Effector memory CD8-positive, alpha-beta T cell (primary cell): ENCODE results near the gene RBM22.

Experiments used
- ATAC-seq: fragments of 150-1000 bp; cut with Tn5 transposase; replicated peaks from 2 replicates; pipeline ENCODE4 v1.10.0; 2021; ENCODE audit warnings: mild to moderate bottlenecking, moderate library complexity
- DNase-seq, 3 experiments: peaks; one replicate each; pipeline ENCODE4 v3.0.0; 2021
- H3K27ac Mint-ChIP-seq, 2 donors: one replicate each; pipeline ENCODE4 v1.8.0; 2022; ENCODE audit warnings: mild to moderate bottlenecking in 2 of 2, mixed read lengths in 2 of 2, moderate library complexity in 2 of 2
- H3K27me3 Mint-ChIP-seq, 2 donors: one replicate each; pipeline ENCODE4 v1.8.0; 2022; ENCODE audit warnings: mixed read lengths in 2 of 2
- H3K36me3 Mint-ChIP-seq: one replicate; pipeline ENCODE4 v1.8.0; 2022; ENCODE audit warnings: mild to moderate bottlenecking, moderate library complexity, mixed read lengths; ENCODE audit not compliant: insufficient read depth
- H3K4me1 Mint-ChIP-seq, 2 donors: one replicate each; pipeline ENCODE4 v1.8.0; 2022; ENCODE audit warnings: low read depth in 2 of 2, mixed read lengths in 2 of 2
- H3K4me3 Mint-ChIP-seq, 2 donors: one replicate each; pipeline ENCODE4 v1.8.0; 2022; ENCODE audit warnings: mild to moderate bottlenecking in 2 of 2, mixed read lengths in 2 of 2, moderate library complexity in 2 of 2
- H3K9me3 Mint-ChIP-seq, 2 donors: one replicate each; pipeline ENCODE4 v1.8.0; 2022; ENCODE audit warnings: mixed read lengths in 2 of 2

Gene RBM22

GRCh38 chr5:150670275-150670947, 30.5 kb downstream of the RBM22 start:
- Mint-ChIP-seq H3K27me3 (peaks cover 16 to 32% of the 10 kb centered on the region in 2 donors), H3K4me1 (peaks cover 5% of the 10 kb centered on the region in 2 donors), H3K4me3 (peak overlapping the region; percentile 51 to 57), H3K27ac (no peak overlapping the region), H3K9me3 (no peaks in the 10 kb centered on the region), H3K36me3 (no peaks in the 10 kb centered on the region)
- ATAC-seq: no peak
- DNase-seq: no peak

DNA sequence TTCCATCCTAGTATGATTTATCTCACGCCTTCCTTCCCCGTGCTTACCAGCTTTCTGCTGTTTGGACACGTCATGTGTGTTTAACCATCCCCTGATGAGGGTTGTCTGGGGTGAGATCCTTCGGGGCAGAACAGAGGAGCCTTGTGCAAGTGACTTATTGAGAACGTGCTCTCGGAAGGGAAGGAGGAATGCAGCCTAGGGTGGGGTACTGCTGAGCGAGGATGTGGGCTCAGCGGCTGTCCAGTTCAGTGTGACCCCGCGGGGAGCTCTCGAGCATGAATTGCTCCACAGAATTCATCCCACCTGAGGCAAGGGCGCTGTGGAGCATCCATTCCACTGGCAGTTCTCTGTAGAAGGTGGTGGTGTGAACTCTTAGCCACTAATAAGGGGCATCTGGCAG, 35.8 kb downstream of the RBM22 start:
- no peak for DNase-seq
- no peak overlapping the region for H3K4me3 Mint-ChIP-seq
- H3K27ac Mint-ChIP-seq: no peak overlapping the region
- ATAC-seq: no peak
- no peaks in the 10 kb centered on the region for H3K9me3 Mint-ChIP-seq
- no peaks in the 10 kb centered on the region for H3K36me3 Mint-ChIP-seq
- peaks cover 22 to 47% of the 10 kb centered on the region in 2 donors for H3K27me3 Mint-ChIP-seq
- H3K4me1 Mint-ChIP-seq: no peaks in the 10 kb centered on the region

GRCh38 chr5:150663936-150664335, 36.9 kb downstream of the RBM22 start:
- no peaks in the 10 kb centered on the region for H3K36me3 Mint-ChIP-seq
- H3K27me3 Mint-ChIP-seq: peaks cover 17 to 45% of the 10 kb centered on the region in 2 donors
- no peak for DNase-seq
- no peak overlapping the region for H3K27ac Mint-ChIP-seq
- H3K4me1 Mint-ChIP-seq: no peaks in the 10 kb centered on the region
- ATAC-seq: no peak
- no peaks in the 10 kb centered on the region for H3K9me3 Mint-ChIP-seq
- no peak overlapping the region for H3K4me3 Mint-ChIP-seq

- DNase-seq: no peak
- no peak for ATAC-seq
- no peaks in the 10 kb centered on the region for H3K4me1 Mint-ChIP-seq
- peaks cover 17 to 45% of the 10 kb centered on the region in 2 donors for H3K27me3 Mint-ChIP-seq
- no peak overlapping the region for H3K4me3 Mint-ChIP-seq
- no peaks in the 10 kb centered on the region for H3K36me3 Mint-ChIP-seq
- no peaks in the 10 kb centered on the region for H3K9me3 Mint-ChIP-seq
- H3K27ac Mint-ChIP-seq: no peak overlapping the region
These were observed 37.9 kb downstream of the RBM22 start for GRCh38 chr5:150662731-150663516.

DNA sequence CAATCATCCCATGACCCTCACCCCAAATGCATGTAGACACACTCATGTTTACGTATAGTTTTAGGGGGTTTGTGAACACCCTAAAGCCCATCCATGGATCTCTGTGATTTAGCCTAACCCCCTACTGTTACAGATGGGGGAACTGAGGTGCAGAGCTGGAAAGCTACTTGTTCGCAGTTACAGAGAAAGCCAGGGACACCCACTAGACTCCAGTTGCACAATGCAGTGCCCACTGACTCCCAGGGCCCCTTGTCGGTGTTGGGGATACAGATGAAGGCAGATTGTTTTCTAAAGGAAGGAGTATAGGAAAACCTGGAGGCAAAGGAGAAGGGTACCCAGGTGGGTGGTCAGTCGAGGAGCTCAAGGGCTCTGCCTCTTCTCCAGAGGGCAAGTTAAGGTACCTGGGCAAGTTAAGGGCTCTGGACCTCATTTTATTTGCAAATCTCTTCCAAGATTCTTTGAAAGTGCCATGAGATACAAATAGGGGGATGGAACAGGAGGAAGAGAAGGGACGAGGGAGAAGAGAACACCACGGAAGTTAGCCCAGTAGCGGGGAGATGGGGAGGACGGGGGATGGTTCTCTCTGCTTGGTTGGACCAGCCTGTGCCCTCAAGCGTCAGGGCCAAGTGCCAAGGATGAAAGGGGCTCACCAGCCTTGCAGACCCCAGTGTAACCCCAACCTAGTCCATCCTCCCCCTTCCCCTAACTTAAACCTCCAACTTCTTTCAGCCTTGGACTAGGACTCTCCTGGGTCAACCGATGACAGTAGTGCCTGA, 38.9 kb downstream of the RBM22 start:
- H3K4me3 Mint-ChIP-seq: no peak overlapping the region
- no peak overlapping the region for H3K27ac Mint-ChIP-seq
- no peaks in the 10 kb centered on the region for H3K36me3 Mint-ChIP-seq
- H3K4me1 Mint-ChIP-seq: peaks cover 7% of the 10 kb centered on the region in 2 donors
- ATAC-seq (no peak), DNase-seq (no peak)
- H3K27me3 Mint-ChIP-seq: peaks cover 17 to 45% of the 10 kb centered on the region in 2 donors
- H3K9me3 Mint-ChIP-seq: no peaks in the 10 kb centered on the region

DNA sequence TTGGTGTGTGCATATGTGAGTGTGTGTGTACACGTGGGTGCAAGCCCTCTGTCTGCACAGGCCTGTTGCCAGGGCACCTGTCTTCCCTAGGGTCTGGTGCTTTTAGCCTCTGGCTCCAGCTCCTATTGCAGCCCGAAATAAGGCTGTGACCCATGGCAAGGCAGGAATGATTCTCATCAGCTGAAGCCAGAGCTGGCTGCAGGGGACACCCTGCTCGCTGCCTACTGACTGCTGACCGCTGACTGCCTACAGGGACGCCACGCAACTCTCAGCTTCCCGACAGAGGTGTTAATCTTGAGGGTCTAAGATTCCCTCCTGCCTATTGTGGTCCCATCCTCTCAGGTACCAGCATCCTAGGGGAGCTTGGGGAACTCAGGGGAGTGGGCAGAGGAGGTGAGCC, 39.8 kb downstream of the RBM22 start, which contains the start of gene MYOZ3:
MYOZ3 (plus strand) TSS at position 166 of the 400 bp plus-strand sequence. CDS start 1,691 bp downstream, outside the sequence.
- H3K4me1 Mint-ChIP-seq: peaks cover 7% of the 10 kb centered on the region in 2 donors
- H3K9me3 Mint-ChIP-seq: no peaks in the 10 kb centered on the region
- DNase-seq (no peak), ATAC-seq (no peak)
- peaks cover 17 to 45% of the 10 kb centered on the region in 2 donors for H3K27me3 Mint-ChIP-seq
- H3K27ac Mint-ChIP-seq: no peak within 1 kb of the TSS
- no peak within 1 kb of the TSS for H3K4me3 Mint-ChIP-seq
- H3K36me3 Mint-ChIP-seq: no peaks in the 10 kb centered on the region

DNA sequence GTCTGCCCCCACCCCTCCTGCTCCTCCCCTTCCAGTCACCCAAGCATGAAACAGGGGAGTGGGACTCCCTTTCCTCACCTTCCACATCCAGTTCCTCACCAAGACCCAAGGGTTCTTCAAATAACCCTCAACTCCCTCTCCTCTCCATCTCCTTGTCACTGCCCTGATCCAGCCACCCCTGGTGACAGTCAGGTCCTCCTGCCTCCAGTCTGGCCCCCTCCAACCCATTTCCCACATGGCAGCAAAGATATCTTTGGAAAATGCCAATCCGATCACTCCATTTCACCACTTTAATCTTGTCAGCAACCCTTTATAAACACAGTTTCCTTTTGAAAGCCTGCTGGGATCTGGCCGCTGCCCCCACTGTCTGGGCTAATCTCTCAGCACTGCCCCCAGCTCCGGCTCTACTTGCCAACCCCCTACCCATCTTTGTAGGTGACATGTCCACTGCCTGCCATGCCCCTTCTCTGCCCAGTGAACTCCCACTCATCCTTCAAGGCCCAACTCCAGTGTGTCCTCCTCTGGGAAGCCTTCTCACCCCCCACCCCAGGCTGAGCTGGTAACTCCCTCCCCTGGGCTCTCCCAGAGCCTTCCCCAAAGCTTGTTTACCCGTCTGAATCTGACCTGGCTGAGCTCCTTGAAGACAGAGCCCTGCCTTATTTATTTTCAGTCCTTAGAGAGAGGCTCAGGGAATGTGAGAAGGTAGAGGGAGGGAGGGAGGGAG, 40.6 kb downstream of the RBM22 start:
- ATAC-seq (no peak), DNase-seq (no peak)
- no peaks in the 10 kb centered on the region for H3K36me3 Mint-ChIP-seq
- no peaks in the 10 kb centered on the region for H3K9me3 Mint-ChIP-seq
- H3K4me1 Mint-ChIP-seq: peaks cover 7% of the 10 kb centered on the region in 2 donors
- no peak overlapping the region for H3K4me3 Mint-ChIP-seq
- H3K27ac Mint-ChIP-seq: no peak overlapping the region
- H3K27me3 Mint-ChIP-seq: peaks cover 17 to 44% of the 10 kb centered on the region in 2 donors

- H3K27ac Mint-ChIP-seq: no peak overlapping the region
- no peaks in the 10 kb centered on the region for H3K36me3 Mint-ChIP-seq
- peaks cover 7% of the 10 kb centered on the region in 2 donors for H3K4me1 Mint-ChIP-seq
- DNase-seq (no peak), ATAC-seq (no peak)
- peaks cover 17 to 37% of the 10 kb centered on the region in 2 donors for H3K27me3 Mint-ChIP-seq
- no peak overlapping the region for H3K4me3 Mint-ChIP-seq
- H3K9me3 Mint-ChIP-seq: no peaks in the 10 kb centered on the region
These were observed 41.3 kb downstream of the RBM22 start for GRCh38 chr5:150659360-150660107.

- Mint-ChIP-seq H3K27ac (no peak overlapping the region), H3K4me1 (peaks cover 7 to 8% of the 10 kb centered on the region in 2 donors), H3K4me3 (no peak overlapping the region), H3K27me3 (peaks cover 17 to 36% of the 10 kb centered on the region in 2 donors), H3K36me3 (no peaks in the 10 kb centered on the region), H3K9me3 (no peaks in the 10 kb centered on the region)
- ATAC-seq: no peak
- no peak for DNase-seq
These were observed 42.1 kb downstream of the RBM22 start for GRCh38 chr5:150658699-150659265.

GRCh38 chr5:150658121-150658520, 42.7 kb downstream of the RBM22 start:
- H3K27ac Mint-ChIP-seq: no peak overlapping the region
- no peak for ATAC-seq
- peaks cover 17 to 34% of the 10 kb centered on the region in 2 donors for H3K27me3 Mint-ChIP-seq
- H3K4me1 Mint-ChIP-seq: peaks cover 7 to 8% of the 10 kb centered on the region in 2 donors
- DNase-seq: no peak
- H3K4me3 Mint-ChIP-seq: peak overlapping the region in 1 of 2 donors; percentile 77
- H3K36me3 Mint-ChIP-seq: no peaks in the 10 kb centered on the region
- H3K9me3 Mint-ChIP-seq: no peaks in the 10 kb centered on the region

DNA sequence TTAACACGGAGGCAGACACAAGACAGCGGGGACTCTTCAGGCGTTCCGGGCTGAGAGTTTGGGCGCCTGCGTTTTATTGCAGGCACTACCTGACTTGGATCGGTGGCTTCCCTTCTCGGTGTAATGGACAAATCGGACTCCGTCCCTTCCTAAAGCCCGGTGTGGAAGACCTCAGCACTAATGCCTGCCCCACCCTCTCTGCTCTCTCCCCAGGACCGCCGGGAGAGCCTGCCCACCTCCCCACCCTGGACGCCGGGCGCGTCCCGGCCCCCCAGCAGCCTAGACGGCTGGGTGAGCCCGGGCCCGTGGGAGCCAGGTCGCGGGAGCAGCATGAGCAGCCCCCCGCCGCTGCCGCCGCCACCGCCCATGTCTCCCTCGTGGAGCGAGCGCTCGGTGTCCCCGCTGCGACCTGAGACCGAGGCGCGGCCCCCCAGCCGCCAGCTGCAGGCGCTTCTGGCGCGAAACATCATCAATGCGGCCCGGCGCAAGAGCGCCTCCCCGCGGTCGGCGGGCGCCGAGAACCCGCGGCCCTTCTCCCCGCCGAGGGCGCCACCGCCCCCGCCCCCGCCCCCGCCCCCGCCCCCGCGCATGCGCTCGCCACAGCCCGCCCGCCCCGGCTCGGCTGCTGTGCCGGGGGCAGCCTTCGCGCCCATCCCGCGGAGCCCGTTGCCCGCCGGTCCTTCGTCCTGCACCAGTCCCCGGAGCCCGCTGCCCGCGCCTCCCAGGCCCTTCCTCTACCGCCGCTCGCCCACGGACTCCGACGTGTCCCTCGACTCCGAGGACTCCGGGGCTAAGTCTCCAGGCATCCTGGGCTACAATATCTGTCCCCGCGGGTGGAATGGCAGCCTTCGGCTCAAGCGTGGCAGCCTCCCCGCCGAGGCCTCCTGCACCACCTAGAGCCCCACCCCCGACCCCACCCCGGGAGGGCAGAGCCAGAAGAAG, 44.4 kb downstream of the RBM22 start:
- H3K4me1 Mint-ChIP-seq: peaks cover 7 to 8% of the 10 kb centered on the region in 2 donors
- ATAC-seq: peak; percentile 94
- H3K27ac Mint-ChIP-seq: peak overlapping the region in 1 of 2 donors; percentile 80
- no peaks in the 10 kb centered on the region for H3K36me3 Mint-ChIP-seq
- no peaks in the 10 kb centered on the region for H3K9me3 Mint-ChIP-seq
- peak; percentile 76 to 87 (median 78) for DNase-seq
- peaks cover 6 to 18% of the 10 kb centered on the region in 2 donors for H3K27me3 Mint-ChIP-seq
- peak overlapping the region; percentile 77 for H3K4me3 Mint-ChIP-seq
